HG03565 (cell line): ENCODE measurements around the gene PIF1.
"Not testable (repeated sequence)": the region's sequence is repeated elsewhere in the genome, so short reads cannot be mapped to it uniquely, and the experiment has no call there.

ENCODE experiments used
- ATAC-seq: cut with Tn5 transposase; IDR thresholded peaks from one replicate; pipeline ENCODE4 v1.9.1; 2021; ENCODE audit warnings: mild to moderate bottlenecking, moderate library complexity; ENCODE audit not compliant: unreplicated experiment

Gene PIF1

DNA sequence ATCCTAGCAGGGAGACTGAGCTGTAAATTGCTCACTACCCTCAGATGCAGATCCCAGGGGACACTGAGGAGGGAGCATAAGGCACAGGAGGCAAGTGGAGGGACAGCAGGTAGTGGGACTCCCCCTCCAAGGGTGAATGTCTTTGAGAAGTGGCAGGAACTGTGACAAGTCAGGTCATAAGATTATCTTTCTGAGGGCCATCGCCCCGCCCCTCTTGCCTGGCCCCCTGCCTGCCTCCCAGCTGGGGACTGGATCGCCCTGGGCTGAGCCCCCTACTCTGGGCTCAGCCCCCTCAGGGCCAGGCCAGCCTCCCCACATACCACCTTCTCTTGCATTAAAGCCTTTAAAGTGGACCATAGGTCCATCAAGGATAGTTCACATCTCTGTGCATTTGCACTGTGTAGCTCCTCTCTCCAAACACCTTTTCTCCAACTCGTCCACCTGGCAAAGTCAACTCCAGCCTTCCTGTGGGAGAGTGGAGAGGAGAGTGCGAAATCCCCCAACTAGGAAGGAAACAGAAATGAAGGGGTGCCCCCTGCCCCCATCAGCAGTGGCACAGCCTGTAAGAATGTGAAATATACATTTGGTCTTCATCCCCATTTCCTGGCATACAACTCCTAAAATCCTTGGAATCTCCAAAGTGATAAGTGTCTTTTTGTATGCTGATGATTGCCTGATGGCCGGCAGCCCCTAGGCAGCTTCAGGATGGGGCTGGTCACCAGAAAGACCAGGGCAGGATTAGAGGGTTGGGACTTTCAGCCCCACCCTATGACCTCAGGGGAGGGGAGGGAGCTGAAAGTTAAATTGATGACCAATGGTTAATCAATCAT, 14.7 kb downstream of the PIF1 start:
- ATAC-seq = no peak

DNA sequence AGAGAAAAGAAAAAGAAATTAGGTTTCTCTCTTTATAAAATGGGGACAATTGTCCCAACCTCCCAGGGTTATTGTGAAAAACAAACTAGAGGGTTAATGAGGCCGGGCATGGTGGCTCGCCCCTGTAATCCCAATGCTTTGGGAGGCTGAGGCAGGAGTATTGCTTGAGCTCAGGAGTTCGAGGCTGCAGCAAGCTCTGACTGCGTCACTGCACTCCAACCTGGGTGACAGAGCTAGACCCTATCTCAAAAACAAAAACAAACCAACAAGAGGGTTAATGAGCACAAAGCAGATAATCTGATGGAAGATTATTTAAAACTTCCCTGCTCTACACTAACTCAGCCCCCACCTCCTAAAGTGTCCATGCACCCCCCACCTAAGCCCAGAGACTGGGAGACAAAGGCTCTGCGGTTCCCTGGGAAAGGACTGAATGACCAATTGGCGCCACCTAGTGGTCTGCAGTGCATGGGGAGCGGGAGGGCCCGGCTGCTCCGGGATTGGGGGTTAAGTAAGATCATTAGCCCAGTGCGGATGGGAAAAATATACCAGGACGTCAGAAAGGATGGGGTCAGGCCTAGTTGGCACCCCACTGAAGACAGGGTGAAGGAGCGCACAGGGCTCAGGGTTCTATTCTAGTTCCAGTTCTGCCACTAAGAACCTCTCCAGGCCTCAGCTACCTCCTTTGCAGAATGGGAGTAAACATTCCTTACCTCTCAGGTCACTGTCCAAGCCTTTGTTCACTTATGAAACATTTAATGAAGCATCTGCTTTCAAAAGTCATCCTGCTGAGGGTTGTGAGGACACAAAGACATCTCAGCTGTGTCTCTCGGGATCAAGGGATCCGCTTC, 15.6 kb downstream of the PIF1 start:
- ATAC-seq = no peak

DNA sequence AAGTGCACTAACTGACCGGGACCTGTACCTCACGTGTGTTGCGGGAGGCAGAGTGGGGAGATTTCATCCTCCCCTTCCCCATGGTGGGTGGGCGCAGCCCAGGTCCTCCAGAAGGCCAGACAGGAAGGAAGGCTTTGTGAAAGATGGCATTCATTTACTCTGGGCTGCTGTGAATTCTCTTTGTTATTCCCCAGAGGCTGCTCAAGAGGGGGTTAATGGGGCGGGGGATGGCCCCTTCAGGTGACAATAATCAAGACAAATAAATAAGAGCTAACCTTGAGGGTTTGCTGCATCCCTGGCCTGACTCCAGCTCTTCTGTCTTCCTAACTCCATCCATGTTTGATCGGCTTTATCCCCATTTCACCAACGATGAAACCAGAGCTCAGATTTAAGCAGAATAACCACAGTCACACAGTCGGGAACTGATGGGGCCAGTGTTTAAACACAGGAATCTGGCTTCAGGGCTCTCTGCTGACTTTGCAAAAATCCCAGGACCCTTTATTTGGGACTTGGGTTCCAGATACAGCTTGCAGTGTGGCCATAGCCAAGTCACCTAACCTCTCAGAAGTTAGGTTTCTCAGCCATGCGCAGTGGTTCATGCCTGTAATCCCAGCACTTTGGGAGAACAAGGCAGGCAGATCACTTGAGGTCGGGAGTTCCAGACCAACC, 16.5 kb downstream of the PIF1 start:
- no peak for ATAC-seq

DNA sequence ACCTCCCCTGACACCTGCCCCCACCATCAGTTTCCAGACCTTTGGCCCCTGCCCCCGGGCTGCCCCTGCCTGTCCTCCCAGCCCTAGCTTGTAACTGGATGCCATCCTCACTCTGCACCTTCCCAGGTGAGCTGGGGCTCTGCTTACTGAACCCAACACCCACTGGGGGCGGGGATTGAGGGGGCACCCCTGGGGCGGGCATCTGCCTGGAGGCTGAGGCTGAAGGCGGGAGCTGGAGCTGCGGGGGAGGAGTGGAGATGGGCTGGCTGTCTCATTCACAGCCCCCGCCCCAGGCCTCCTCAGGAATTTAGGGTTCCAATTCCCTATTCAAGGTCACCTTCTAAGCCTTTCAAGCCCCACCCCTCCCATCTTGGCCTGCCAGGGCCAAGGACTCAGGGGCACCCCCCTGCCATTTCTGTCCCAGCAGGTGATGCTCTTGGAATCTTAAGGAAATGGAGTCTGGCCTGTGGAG, 17.7 kb downstream of the PIF1 start:
- no peak for ATAC-seq

DNA sequence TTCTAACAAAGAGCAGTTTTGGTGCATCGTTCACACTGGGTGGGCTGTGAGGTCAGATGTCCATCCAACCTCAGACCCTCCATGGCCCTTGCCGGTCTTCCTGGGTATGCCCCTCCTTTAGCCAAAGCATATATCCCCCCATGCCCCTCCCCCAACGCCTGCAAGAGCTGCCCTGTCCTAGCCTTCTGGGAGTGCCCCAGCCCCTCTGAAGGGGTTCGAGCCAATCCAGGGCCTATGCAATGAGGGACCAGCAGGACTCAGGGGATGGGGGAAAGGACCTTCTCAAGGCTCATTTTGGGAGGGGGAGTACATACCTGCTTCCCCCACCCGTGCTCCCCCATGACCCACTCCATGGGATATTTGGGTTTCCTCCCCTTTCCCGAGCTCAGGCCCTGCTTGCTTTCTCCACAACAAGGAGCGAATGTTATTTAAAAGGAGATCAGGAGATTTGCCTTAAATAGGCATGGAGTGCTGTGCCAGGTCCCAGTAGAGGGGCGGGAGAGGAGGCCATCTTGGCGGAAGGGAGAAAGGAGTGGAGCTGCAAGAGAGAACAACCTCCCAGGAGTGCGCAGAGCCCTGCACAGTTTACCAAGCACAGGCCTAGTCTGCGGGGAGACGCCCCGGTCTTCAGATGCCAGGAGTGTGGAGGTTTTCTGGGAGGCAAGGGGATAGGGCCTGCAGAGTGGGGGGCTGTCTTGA, 18.2 kb downstream of the PIF1 start:
- ATAC-seq = no peak

DNA sequence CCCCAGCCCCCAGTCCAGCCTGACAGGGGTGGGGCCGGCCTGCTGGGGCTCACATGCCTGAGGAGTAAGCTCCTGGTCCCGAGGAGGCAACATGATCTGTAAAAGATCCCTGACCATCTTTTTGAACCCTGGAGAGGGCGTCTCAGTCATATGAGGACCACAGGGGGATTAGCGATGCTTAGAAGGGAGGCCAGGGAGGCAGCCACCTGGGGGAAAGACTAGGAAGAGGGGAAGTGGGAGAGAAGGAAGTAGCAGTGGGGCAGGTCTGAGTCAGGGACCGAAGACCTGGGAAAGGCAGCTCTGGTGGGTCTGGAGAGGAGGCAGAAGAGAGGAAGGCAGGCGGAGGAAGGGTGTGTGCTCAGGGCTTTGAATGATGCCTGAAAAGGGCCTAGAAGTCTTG, 18.9 kb downstream of the PIF1 start:
- ATAC-seq = no peak

DNA sequence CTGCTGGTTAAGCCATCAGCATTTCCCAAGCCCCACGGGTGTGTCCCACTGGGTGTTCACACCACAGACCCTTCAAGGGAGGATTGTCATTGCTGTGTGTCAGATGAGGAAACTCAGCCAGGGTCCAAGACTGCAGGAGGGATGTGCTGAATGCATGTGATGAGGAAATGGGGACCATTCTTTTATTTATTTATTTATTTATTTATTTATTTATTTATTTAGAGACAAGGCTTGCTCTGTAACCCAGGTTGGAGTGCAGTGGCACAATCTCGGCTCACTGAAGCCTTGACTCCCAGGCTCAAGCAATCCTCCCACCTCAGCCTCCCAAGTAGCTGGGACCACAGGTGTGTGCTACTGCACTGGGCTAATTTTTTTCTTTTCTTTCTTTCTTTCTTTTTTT, 20.8 kb downstream of the PIF1 start:
- ATAC-seq = no peak

DNA sequence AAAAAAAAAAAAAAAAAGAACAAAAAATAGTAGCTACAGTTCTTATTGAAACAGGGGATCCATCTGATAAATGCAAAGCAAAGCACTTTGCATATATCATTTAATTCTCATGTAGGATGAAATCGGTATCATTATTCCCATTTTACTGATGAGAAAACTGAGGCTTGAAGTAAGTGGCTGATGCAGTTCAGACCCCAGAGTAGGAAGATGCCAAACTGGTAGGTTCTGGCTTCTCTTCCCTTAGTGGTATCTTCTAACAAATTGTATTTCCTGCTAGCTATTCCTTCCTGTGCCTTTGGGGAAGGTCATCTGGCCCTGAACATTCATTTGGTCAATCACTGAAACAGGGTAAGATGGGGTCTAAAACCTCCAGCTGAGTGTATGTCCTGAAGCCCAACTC, 21.9 kb downstream of the PIF1 start:
- ATAC-seq = no peak

DNA sequence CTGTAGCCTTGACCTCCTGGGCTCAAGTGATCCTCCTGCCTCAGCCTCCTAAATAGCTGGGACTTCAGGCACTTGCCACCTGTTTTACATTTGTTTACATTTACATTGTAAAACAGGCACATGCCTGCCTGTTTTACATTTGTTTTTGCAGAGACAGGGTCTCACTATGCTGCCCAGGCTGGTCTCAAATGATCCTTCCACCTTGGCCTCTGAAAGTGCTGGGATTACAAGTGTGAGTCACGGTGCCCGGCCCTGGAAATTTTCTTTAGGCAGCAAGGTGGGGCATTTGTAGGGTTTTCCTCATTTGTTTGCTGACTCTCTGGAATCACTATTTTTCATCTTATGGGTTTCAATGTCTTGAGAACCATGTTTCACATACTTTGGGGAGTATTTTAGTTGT, 25.0 kb downstream of the PIF1 start:
- no peak for ATAC-seq

DNA sequence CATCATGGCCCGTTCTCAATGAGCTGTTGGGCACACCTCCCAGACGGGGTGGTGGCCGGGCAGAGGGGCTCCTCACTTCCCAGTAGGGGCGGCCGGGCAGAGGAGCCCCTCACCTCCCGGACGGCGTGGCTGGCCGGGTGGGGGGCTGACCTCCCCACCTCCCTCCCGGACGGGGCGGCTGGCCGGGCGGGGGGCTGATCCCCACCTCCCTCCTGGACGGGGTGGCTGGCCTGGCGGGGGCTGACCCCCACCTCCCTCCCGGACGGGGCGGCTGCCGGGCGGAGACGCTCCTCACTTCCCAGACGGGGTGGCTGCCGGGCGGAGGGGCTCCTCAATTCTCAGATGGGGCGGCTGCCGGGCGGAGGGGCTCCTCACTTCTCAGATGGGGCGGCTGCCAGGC, 26.5 kb downstream of the PIF1 start:
- not testable (repeated sequence) for ATAC-seq

DNA sequence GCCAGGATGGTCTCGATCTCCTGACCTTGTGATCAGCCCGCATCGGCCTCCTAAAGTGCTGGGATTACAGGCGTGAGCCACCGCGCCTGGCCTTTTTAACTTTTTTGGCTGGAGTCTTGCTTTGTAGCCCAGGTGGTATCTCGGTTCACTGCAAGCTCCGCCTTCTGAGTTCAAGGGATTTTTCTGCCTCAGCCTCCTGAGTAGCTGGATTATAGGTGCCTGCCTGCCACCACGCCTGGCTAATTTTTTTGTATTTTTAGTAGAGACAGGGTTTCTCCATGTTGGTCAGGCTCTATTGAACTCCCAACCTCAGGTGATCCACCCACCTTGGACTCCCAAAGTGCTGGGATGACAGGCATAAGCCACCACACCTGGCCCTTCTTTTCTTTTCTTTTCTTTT, 29.5 kb downstream of the PIF1 start:
- ATAC-seq = not testable (repeated sequence)

DNA sequence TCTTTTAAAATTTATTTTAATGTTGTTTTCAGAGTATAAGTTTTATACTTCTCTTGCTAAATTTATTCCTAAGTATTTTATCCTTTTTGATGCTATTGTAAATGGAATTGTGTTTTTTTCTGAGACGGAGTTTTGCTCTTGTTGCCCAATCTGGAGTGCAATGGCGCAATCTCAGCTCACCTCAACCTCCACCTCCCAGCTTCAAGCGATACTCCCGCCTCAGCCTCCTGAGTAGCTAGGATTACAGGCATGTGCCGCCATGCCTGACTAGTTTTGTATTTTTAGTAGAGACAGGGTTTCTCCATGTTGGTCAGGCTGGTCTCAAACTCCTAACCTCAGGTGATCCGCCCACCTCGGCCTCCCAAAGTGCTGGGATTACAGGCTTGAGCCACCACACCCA, 30.1 kb downstream of the PIF1 start:
- not testable (repeated sequence) for ATAC-seq

DNA sequence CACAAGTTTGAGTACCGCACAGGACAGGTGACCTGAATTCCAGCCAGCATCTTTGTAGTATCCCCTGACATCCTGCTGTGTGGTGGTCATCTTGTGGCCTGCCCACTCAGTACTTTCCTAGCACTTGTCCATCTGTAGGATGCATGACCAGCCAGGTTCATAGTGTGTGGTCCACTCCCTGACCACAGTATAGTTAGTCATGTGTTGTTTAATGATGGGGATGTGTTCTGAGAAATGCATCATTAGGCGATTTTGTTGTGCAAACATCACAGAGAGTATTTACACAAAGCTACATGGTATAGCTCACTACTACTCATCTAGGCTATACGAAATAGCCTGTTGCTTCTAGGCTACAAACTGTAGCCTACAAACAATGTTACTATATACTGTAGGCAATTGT, 33.2 kb downstream of the PIF1 start:
- no peak for ATAC-seq

DNA sequence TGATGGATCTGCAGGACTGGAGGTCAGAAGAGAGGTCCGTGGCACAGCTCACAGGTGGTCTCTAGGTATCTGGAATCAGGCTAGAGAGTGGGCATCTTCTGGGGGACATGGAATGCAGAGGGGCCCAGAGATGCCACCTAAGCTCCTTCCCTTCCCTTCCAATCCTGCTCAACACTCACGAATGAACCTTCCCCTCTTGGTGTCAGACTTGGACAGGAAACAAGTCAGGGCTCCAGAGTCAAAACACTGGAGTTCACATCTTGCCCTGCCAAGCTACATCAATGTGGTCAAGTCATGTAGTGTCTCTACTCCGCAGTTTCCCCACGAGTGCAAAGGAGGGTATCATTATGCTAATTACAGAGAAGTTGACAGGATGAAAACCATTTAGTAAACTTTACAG, 34.0 kb downstream of the PIF1 start:
- ATAC-seq = no peak

DNA sequence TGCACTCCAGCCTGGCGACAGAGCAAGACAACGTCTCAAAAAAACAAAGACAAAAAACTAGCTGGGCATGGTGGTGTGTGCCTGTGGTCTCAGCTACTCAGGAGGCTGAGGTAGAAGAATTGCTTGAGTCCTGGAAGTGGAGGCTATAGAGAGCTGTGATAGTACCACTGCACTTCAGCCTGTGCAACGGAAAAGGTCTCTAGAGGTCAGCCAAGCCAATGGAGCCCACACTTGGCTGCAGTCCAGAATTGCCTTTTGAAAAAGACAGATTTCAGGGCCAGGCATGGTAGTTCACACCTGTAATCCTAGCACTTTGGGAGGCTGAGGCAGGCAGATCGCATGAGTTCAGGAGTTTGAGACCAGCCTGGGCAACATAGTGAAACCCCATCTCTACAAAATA, 41.7 kb downstream of the PIF1 start:
- no peak for ATAC-seq

DNA sequence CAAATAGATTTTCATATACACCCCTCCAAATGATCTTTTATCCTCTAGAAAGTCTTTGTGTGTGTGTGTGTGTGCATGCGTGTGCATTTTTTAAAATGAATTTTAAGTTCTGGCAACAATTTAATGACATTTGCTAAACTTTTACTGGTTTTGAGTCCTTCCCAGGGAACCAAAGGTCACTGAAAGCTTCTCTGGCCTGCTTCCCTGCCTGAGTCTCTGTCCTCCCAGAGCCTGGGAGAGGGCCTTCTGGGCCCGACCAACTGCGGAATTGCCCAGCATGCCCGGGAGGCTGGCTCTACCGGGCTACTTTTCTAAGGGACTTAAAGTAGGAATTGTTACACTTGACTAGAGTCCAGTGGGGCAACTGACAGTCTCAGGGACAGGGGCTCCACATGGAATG, 42.7 kb downstream of the PIF1 start:
- no peak for ATAC-seq

DNA sequence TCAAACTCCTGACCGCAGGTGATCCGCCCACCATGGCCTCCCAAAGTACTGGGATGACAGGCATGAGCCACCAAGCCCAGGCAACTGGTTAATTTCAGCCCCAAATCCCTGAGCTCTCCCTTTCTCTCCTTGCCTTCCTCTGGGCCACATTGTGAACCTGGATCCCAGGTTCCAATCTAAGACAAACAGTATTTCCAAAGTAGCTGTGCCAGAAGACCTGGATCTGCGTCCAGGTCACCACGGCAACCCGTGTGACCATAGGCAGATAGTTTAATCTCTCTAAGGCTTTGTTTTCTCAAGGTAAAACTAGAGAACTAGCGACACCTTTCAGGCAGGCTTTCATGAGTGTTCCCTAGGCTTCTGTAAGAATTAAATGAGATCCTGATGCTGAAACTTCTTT, 44.1 kb downstream of the PIF1 start:
- no peak for ATAC-seq

DNA sequence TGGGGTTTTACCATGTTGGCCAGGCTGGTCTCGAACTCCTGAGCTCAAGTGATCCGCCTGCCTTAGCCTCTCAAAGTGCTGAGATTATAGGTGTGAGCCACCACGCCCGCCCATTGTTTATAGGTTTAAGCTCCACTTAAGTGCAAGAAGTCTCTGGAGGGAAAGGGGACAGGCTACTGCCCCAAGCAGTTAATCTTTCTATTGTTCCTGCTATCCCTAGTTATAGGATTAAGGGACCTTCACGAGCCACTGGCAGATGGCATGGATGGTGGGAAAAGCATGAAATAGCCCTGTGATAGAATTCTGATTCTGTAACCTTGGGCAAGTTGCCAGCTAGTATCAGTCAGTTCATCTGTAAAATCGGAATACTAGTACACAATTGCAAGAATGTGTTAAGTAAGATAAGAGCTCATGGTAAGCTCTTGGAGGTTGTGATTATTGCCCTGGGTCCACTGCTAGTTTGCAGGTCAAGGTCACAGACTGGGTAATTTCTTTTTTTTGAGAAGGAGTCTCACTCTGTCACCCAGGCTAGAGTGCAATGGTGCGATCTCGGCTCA, 44.8 kb downstream of the PIF1 start:
- ATAC-seq = no peak

DNA sequence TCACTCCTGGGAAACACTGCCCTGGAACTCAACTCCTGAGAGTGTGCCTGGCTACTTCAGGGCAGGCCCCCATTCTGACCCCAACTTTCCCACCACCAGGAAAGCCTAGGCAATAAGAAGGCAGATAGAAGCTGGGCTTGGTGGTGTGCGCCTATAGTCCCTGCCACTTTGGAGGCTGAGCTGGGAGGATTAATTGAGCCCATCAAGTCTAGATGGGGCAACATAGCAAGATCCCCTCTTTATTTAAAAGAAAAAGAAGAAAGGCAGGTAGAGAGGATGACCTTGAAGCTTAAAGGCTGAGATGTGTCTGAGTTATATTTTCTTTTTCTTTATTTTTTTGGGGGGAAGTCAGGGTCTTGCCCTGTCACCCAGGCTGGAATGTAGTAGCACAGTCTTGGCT, 45.8 kb downstream of the PIF1 start:
- no peak for ATAC-seq

DNA sequence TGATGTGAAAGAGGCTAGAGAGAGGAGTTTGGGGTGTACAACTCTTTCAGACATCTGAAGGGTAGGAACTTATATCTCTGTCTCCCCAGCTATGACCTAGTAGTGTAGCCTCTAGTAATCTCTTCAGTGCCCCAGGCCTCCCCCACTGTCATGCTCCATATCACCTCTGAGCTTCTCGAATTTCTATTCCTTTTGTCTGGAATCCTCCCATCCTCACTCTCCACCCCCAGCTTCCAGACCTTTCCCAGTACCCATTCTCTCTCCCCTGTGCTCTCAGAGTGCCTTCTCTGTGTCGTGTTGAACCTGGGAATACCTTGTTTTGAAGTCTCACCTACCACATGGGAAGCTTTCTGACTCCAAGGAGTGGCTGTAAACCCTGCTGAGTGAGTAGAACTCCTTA, 46.4 kb downstream of the PIF1 start:
- no peak for ATAC-seq

DNA sequence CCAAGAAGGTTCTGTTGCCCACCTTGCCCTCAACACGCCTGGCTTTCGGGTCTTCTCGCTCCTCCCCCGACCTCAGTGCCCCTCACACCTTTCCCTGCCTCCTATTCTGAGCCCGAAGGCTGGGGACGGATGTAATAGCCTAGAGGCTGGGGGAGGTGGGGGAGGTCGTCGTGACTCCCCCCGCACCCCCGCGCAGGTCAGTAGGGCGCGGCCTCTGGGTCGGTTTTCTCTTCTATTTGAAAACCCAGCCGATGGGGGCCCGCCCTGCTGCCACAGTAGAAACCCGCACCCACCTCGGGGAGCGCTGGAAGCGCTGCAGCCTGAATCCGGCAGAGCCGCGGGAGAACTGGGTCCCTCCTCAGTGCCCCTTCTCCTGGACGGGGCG, 49.1 kb downstream of the PIF1 start:
- no peak for ATAC-seq
